SK-N-SH (cell line): ENCODE measurements around the gene SPEM3. TPM values are rescaled to one million over a fixed set of nuclear protein-coding genes. Genes with fewer than 3 reads are reported as not detected.

ENCODE experiments used
- CTCF ChIA-PET: fragments of 300-600, 350-600 bp; formaldehyde crosslinking; extraction: SDS; loops from one replicate; lab custom pipeline; 2021; lab: Yijun Ruan, JAX
- POLR2A ChIA-PET: fragments of 350-600 bp; sonication (Branson Sonifier 250); formaldehyde crosslinking; extraction: SDS; loops from one replicate; lab custom pipeline; 2020; ENCODE audit warnings: antibody characterized with exemption, inconsistent platforms; lab: Yijun Ruan, JAX
- DNase-seq: peaks from one replicate; pipeline ENCODE4 v3.0.0; 2012
- H2AFZ ChIP-seq: fragments of 200-600 bp; sonication (generic); 2 replicates; pipeline ENCODE4 v1.8.1; 2016; ENCODE audit warnings: antibody characterized with exemption, mild to moderate bottlenecking, low read depth
- H3F3A ChIP-seq: fragments of 200-600 bp; sonication (generic); replicated peaks from 2 replicates; pipeline ENCODE3; 2016; ENCODE audit warnings: antibody characterized with exemption, mild to moderate bottlenecking; ENCODE audit not compliant: insufficient read depth
- H3K27ac ChIP-seq, 2 experiments: fragments of 200-500 bp in 1 of 2; fragments of 200-600 bp in 1 of 2; sonication (Bioruptor generic) in 1 of 2; sonication (generic), shearing (Covaris generic) in 1 of 2; 2 replicates each; pipeline versions ENCODE4 v1.5.1 to v1.6.1; 2014 to 2016; ENCODE audit warnings: low read depth in 2 of 2, inconsistent platforms in 1 of 2, low read length in 1 of 2, mild to moderate bottlenecking in 1 of 2, mixed read lengths in 1 of 2
- H3K27me3 ChIP-seq: fragments of 200-600 bp; sonication (generic), shearing (Covaris generic); 2 replicates; pipeline ENCODE4 v1.6.1; 2016; ENCODE audit warnings: mixed run types; ENCODE audit not compliant: insufficient read depth
- H3K36me3 ChIP-seq, 2 experiments: fragments of 200-500 bp in 1 of 2; fragments of 200-600 bp in 1 of 2; sonication (Bioruptor generic) in 1 of 2; sonication (generic) in 1 of 2; replicated peaks in 1 of 2; 2 replicates each; pipeline versions ENCODE3 to v1.5.1; 2014 to 2016; ENCODE audit warnings: low read length in 1 of 2, mild to moderate bottlenecking in 1 of 2; ENCODE audit not compliant: insufficient read depth in 2 of 2, control insufficient read depth in 1 of 2
- H3K4me1 ChIP-seq, 2 experiments: fragments of 200-500 bp in 1 of 2; fragments of 200-600 bp in 1 of 2; sonication (Bioruptor generic) in 1 of 2; sonication (generic), shearing (Covaris generic) in 1 of 2; 2 replicates each; pipeline versions ENCODE4 v1.5.1 to v1.6.1; 2014 to 2016; ENCODE audit warnings: low read depth in 1 of 2, low read length in 1 of 2, mixed run types in 1 of 2; ENCODE audit not compliant: insufficient read depth in 2 of 2, control insufficient read depth in 1 of 2
- H3K4me2 ChIP-seq: fragments of 200-600 bp; sonication (generic), shearing (Covaris generic); 2 replicates; pipeline ENCODE4 v1.6.1; 2017; ENCODE audit warnings: mixed run types
- H3K4me3 ChIP-seq, 2 experiments: fragments of 200-500 bp in 1 of 2; fragments of 200-600 bp in 1 of 2; sonication (Bioruptor generic) in 1 of 2; sonication (generic), shearing (Covaris generic) in 1 of 2; 2 replicates each; pipeline versions ENCODE4 v1.5.1 to v1.8.1; 2014 to 2016; ENCODE audit warnings: low read depth in 2 of 2, inconsistent platforms in 1 of 2, low read length in 1 of 2, mild to moderate bottlenecking in 1 of 2, mixed read lengths in 1 of 2, moderate library complexity in 1 of 2
- H3K79me2 ChIP-seq: fragments of 200-600 bp; sonication (generic); 2 replicates; pipeline ENCODE4 v1.8.1; 2017; ENCODE audit warnings: mild to moderate bottlenecking; ENCODE audit not compliant: insufficient read depth
- H3K9ac ChIP-seq: fragments of 200-600 bp; sonication (generic); 2 replicates; pipeline ENCODE4 v1.6.1; 2017; ENCODE audit warnings: mixed run types
- H3K9me2 ChIP-seq: fragments of 200-600 bp; sonication (generic); 2 replicates; pipeline ENCODE4 v1.6.1; 2017; ENCODE audit warnings: mixed run types
- H3K9me3 ChIP-seq: fragments of 200-600 bp; sonication (generic); 2 replicates; pipeline ENCODE4 v1.6.1; 2017; ENCODE audit warnings: mixed run types, mild to moderate bottlenecking, moderate library complexity
- H4K20me1 ChIP-seq: fragments of 200-600 bp; sonication (generic); 2 replicates; pipeline ENCODE4 v1.6.1; 2017; ENCODE audit warnings: mild to moderate bottlenecking, mixed run types; ENCODE audit not compliant: insufficient read depth
- CTCF ChIP-seq: fragments of 200-600 bp; sonication (generic); IDR thresholded peaks from 2 replicates; pipeline ENCODE4 v1.6.1; 2017; ENCODE audit warnings: antibody characterized with exemption, mild to moderate bottlenecking, moderate library complexity
- EP300 ChIP-seq, 2 experiments: IDR thresholded peaks; 2 replicates each; pipeline versions ENCODE4 v1.4.0 to v1.6.1; 2012; ENCODE audit warnings: borderline replicate concordance in 1 of 2, low read depth in 1 of 2, low read length in 1 of 2
- EZH2phosphoT487 ChIP-seq: fragments of 200-600 bp; sonication (generic); IDR thresholded peaks from 2 replicates; pipeline ENCODE4 v1.6.1; 2017; ENCODE audit warnings: low read depth, mixed run types, mild to moderate bottlenecking, antibody characterized with exemption, moderate library complexity, borderline replicate concordance
- FOSL2 ChIP-seq: IDR thresholded peaks from 2 replicates; pipeline ENCODE4 v1.4.0; 2012; ENCODE audit warnings: low read depth, mild to moderate bottlenecking, moderate library complexity, borderline replicate concordance
- IRF3 ChIP-seq: fragments of 150-350 bp; IDR thresholded peaks from 2 replicates; pipeline ENCODE4 v1.6.1; 2016; ENCODE audit warnings: mild to moderate bottlenecking, low read depth, low read length
- JUND ChIP-seq: IDR thresholded peaks from 2 replicates; pipeline ENCODE4 v1.4.0; 2012
- MAX ChIP-seq: IDR thresholded peaks from 2 replicates; pipeline ENCODE4 v1.4.0; 2012; ENCODE audit warnings: low read depth
- MEF2A ChIP-seq: IDR thresholded peaks from 2 replicates; pipeline ENCODE4 v1.4.0; 2012; ENCODE audit warnings: low read depth, borderline replicate concordance
- MXI1 ChIP-seq: IDR thresholded peaks from 2 replicates; pipeline ENCODE4 v1.6.1; 2012; ENCODE audit warnings: mild to moderate bottlenecking, low read depth, low read length, improper control_type of control experiment
- NFIC ChIP-seq: IDR thresholded peaks from 2 replicates; pipeline ENCODE4 v1.4.0; 2012; ENCODE audit warnings: borderline replicate concordance
- PBX3 ChIP-seq: IDR thresholded peaks from 2 replicates; pipeline ENCODE4; 2012
- POLR2AphosphoS5 ChIP-seq: IDR thresholded peaks from 2 replicates; pipeline ENCODE4 v1.6.1; 2012; ENCODE audit warnings: low read depth, low read length
- RCOR1 ChIP-seq: fragments of 150-350 bp; IDR thresholded peaks from 2 replicates; pipeline ENCODE4 v1.6.1; 2017; ENCODE audit warnings: antibody characterized with exemption, low read length
- REST ChIP-seq: IDR thresholded peaks from 2 replicates; pipeline ENCODE4 v1.6.1; 2012; ENCODE audit warnings: mild to moderate bottlenecking, low read depth, low read length, moderate library complexity
- RFX5 ChIP-seq: IDR thresholded peaks from 2 replicates; pipeline ENCODE4 v1.6.1; 2012; ENCODE audit warnings: mild to moderate bottlenecking, improper control_type of control experiment, low read length
- RXRA ChIP-seq: IDR thresholded peaks from 2 replicates; pipeline ENCODE4 v1.4.0; 2012; ENCODE audit warnings: low read depth, mild to moderate bottlenecking, borderline replicate concordance
- SMC3 ChIP-seq: IDR thresholded peaks from 2 replicates; pipeline ENCODE4 v1.6.1; 2012; ENCODE audit warnings: low read depth, low read length, improper control_type of control experiment
- WGBS: methylation state at CpG from one replicate; pipeline ENCODE4 v1.1.6; 2017; ENCODE audit warnings: low lambda C conversion rate; 5-methylcytosine and 5-hydroxymethylcytosine counted together
- polyA plus RNA-seq, 3 experiments: library from polyadenylated mRNA; depleted of rRNA; stranded (reverse); fragments of >200 nt; gene quantifications; 2 replicates each; pipeline ENCODE4 v1.2.3, GENCODE V29; 2012

The SPEM3 gene
- polyA plus RNA-seq, 1 of the 3 experiments (the other 2 are of a cell fraction) = not detected

GRCh38 chr17:7380321-7380720, 48.3 kb upstream of the SPEM3 start:
- no peaks in the 10 kb centered on the region for H3K9me3 ChIP-seq
- peaks cover 8% of the 10 kb centered on the region; the same call in 1 of the 2 replicates for H3K27me3 ChIP-seq
- 59% methylated on average over 7 of the region's 7 CpGs for WGBS
- no peak overlapping the region for H2AFZ ChIP-seq
- CTCF ChIA-PET = interaction anchor here (1.1 to 1.3 kb wide), 5 partner anchors 9 to 180 kb away, joined by 3 to 11 read pairs (median 5); no protein-coding TSS in a partner anchor
- H3K9me2 ChIP-seq = no peaks in the 10 kb centered on the region
- H3K4me2 ChIP-seq = peak overlapping the region; percentile 37; the same call in 1 of the 2 replicates
- no peaks in the 10 kb centered on the region for H3K36me3 ChIP-seq
- peaks cover 0 to 32% of the 10 kb centered on the region in 2 experiments; a peak in 2 of 4 replicates for H3K4me1 ChIP-seq
- no peak for TF ChIP-seq JUND
- no peak for TF ChIP-seq MEF2A
- TF ChIP-seq POLR2AphosphoS5 = no peak
- no peak for TF ChIP-seq RXRA
- no peak for TF ChIP-seq REST
- no peak overlapping the region for H3K27ac ChIP-seq
- H4K20me1 ChIP-seq = no peaks in the 10 kb centered on the region
- no peak overlapping the region for H3K9ac ChIP-seq
- POLR2A ChIA-PET = interaction anchor here (0.6 to 1.2 kb wide), 4 partner anchors 23 to 333 kb away, joined by 3 to 4 read pairs (median 3); partner anchors contain the start of gene TMEM256
- peak; percentile 54 for DNase-seq
- H3F3A ChIP-seq = no peaks in the 10 kb centered on the region
- no peak overlapping the region for H3K4me3 ChIP-seq
- no peaks in the 10 kb centered on the region for H3K79me2 ChIP-seq

GRCh38 chr17:7380855-7381683, 47.6 kb upstream of the SPEM3 start, which contains the start of gene TNK1:
Gene TNK1 (plus strand): TSS chr17:7381089. CDS start chr17:7382927, 1,838 bp downstream.
- Histone ChIP-seq H3F3A (no peaks in the 10 kb centered on the region), H3K4me2 (peak within 1 kb of the TSS; percentile 37), H3K9me3 (no peaks in the 10 kb centered on the region), H3K9me2 (no peaks in the 10 kb centered on the region), H3K79me2 (no peaks in the 10 kb centered on the region), H2AFZ (no peak within 1 kb of the TSS), H4K20me1 (no peaks in the 10 kb centered on the region), H3K27ac (no peak within 1 kb of the TSS), H3K9ac (no peak within 1 kb of the TSS), H3K4me3 (peak within 1 kb of the TSS in 1 of 2 experiments; percentile 32; a peak in 2 of 4 replicates), H3K36me3 (no peaks in the 10 kb centered on the region), H3K27me3 (peaks cover 8% of the 10 kb centered on the region; the same call in 1 of the 2 replicates), H3K4me1 (peaks cover 0 to 32% of the 10 kb centered on the region in 2 experiments; a peak in 2 of 4 replicates)
- DNase-seq = peak; percentile 64
- WGBS = 44% methylated on average over 20 of the region's 52 CpGs
- POLR2A ChIA-PET = interaction anchor here (0.6 to 1.2 kb wide), 4 partner anchors 9 to 160 kb away, joined by 3 to 4 read pairs (median 3); partner anchors contain the start of gene TMEM256
- CTCF ChIA-PET = interaction anchor here (0.8 to 1.3 kb wide), 6 partner anchors 9 to 208 kb away, joined by 3 to 11 read pairs (median 4); no protein-coding TSS in a partner anchor
- TF ChIP-seq FOSL2 = no peak
- TF ChIP-seq RFX5 = no peak
- no peak for TF ChIP-seq RXRA
- TF ChIP-seq IRF3 = no peak
- no peak for TF ChIP-seq EZH2phosphoT487
- no peak for TF ChIP-seq RCOR1
- no peak for TF ChIP-seq EP300 (IDR thresholded peaks at IDR 0.05; ENCODE audit: borderline replicate concordance in 1 of 2, low read depth in 1 of 2, low read length in 1 of 2)
- no peak for TF ChIP-seq NFIC
- TF ChIP-seq MEF2A = no peak
- no peak for TF ChIP-seq MXI1
- no peak for TF ChIP-seq MAX
- TF ChIP-seq CTCF = no peak
- TF ChIP-seq PBX3 = no peak
- TF ChIP-seq SMC3 = no peak
